ENCODE results near the gene C3orf62. TPM values are rescaled to one million over a fixed set of nuclear protein-coding genes. Genes with fewer than 3 reads are reported as not detected.

Gene C3orf62
- 4.6 to 7.3 TPM (median 6.9 TPM) in 3 replicates for total RNA-seq
- long read RNA-seq, full-length matches to known transcripts = 3 of 4 reads
- long read RNA-seq, partial matches to known transcripts = 0 of 4 reads
- long read RNA-seq, other reads (novel, unspliced or antisense) = 1 of 4 reads

DNA sequence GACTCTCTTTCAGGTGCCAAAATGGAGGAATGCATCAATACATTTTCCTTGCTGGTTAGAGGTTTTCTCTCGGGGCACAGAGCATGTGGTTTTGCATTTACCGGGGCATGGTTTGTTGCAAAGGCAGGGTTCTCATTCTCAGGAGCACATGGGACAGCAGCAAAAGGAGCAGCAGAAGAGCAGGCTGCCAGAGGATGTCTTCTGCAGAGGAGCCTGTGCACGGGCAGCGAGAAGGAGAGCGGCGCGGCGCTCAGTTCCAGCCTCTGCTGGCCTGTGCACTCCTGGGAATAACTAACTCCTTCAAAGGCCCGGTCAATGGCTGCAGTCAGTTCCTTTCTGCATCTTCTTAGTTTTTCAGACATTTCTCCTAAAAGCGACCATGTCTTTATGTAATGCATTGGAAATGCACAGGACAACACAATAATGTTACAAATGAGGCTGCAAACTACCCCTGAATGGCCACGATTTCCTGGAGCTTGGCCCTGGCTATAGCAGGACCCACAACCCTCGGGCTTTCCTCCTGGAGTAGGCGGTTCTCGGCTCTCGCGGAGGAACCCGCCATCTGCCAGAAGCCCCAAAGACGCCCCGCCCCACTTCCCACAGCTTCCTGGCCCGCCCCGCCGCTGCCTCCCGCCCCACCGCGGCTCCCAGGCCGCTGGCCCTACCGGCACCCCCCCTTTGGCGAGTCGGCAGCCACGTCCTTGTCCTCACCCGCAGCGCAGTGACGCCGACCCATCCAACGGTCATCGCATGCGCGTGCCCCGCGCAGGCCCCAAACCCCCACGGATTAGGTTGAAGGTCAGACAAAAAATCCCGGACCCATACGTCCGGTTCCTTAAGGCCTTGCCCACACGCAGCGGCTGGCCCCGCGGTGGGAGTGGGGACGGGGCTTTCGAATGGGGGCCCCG is at the start of gene C3orf62:
Gene C3orf62 (minus strand): TSS at position 758 of the 908 bp plus-strand sequence. CDS start 360 bp downstream, at position 398.
- TF ChIP-seq, protein P1, sequence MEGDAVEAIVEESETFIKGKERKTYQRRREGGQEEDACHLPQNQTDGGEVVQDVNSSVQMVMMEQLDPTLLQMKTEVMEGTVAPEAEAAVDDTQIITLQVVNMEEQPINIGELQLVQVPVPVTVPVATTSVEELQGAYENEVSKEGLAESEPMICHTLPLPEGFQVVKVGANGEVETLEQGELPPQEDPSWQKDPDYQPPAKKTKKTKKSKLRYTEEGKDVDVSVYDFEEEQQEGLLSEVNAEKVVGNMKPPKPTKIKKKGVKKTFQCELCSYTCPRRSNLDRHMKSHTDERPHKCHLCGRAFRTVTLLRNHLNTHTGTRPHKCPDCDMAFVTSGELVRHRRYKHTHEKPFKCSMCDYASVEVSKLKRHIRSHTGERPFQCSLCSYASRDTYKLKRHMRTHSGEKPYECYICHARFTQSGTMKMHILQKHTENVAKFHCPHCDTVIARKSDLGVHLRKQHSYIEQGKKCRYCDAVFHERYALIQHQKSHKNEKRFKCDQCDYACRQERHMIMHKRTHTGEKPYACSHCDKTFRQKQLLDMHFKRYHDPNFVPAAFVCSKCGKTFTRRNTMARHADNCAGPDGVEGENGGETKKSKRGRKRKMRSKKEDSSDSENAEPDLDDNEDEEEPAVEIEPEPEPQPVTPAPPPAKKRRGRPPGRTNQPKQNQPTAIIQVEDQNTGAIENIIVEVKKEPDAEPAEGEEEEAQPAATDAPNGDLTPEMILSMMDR (IDR thresholded peaks at IDR 0.05) = no peak
- H3K4me3 Mint-ChIP-seq (ENCODE audit: unreplicated experiment) = peak within 1 kb of the TSS; percentile 65

DNA sequence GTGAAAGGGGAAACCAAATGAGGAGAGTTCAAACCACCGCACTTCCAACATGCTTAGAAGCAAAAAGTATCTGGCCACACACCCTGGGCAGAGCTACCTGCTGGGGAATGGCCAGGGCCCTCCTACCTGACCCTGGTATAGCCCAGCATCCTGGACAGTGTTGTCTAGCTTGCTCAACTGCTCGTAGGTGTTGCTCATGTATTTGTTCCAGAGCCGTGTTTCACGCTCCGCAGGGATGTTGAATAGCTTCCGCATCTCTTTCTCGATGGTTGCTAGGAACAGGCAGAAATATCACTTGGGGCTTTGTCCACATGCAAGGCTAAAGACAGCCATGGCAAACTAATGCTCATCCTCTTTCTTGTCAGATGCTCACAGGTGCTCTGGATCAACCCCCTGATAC is 47.7 kb upstream of the C3orf62 start:
- Mint-ChIP-seq H3K9me3 (ENCODE audit: low read depth) (no peaks in the 10 kb centered on the region), H3K27ac (ENCODE audit: unreplicated experiment) (no peak overlapping the region), H3K4me1 (ENCODE audit: low read depth) (peaks cover 6% of the 10 kb centered on the region), H3K27me3 (ENCODE audit: low read depth) (no peaks in the 10 kb centered on the region), H3K36me3 (ENCODE audit: low read depth) (peaks cover 40% of the 10 kb centered on the region), H3K4me3 (ENCODE audit: unreplicated experiment) (no peak overlapping the region)
- no peak for DNase-seq (ENCODE audit: low spot score)
- TF ChIP-seq, protein P1 (IDR thresholded peaks at IDR 0.05) = no peak

More for the DNA sequence above, at the start of gene C3orf62:
- Mint-ChIP-seq H3K36me3 (ENCODE audit: low read depth) (peaks cover 17% of the 10 kb centered on the region), H3K27ac (ENCODE audit: unreplicated experiment) (peak within 1 kb of the TSS; percentile 76), H3K4me1 (ENCODE audit: low read depth) (peaks cover 3% of the 10 kb centered on the region), H3K9me3 (ENCODE audit: low read depth) (no peaks in the 10 kb centered on the region), H3K27me3 (ENCODE audit: low read depth) (no peaks in the 10 kb centered on the region)
- no peak for DNase-seq (ENCODE audit: low spot score)

DNA sequence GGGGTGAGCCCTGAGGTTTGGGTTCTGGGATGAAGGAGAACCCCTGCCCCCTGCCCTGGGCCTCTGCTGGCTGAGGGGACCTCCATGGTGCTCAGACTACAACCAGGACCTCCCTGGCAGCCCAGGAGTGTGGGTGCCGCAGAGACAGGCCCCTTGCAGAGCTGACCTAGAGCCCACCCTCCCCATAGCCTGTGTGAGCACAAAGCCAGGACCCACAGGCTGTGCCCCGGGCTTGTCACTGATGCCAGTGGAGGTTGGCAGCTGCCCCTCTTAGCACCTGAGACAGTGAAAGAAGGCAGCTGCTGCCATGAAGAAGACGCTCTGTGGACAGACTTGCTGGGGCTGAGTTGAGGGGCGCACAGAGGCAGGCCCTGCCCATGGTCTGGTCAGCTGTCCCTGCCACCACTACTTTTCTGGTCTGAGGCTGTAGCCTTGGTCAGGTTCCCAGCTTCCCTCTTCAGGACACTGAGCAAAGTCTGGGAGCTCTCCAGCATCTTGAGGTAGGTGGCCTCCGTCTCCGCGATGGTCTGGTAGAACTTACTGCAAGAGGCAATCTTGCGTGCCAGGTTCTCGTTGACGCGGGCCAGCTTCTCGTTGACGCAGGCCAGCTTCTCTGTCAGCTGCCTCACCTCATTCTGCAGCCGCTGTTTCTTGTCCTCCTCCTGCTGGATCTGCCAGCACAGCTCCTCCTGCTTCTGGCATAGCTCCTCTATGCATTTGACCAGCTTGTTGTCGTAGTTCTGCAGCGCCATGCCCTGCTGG is 39.8 kb upstream of the C3orf62 start:
- Mint-ChIP-seq H3K9me3 (ENCODE audit: low read depth) (no peaks in the 10 kb centered on the region), H3K27me3 (ENCODE audit: low read depth) (no peaks in the 10 kb centered on the region), H3K27ac (ENCODE audit: unreplicated experiment) (no peak overlapping the region), H3K36me3 (ENCODE audit: low read depth) (peaks cover 25% of the 10 kb centered on the region), H3K4me1 (ENCODE audit: low read depth) (peaks cover 20% of the 10 kb centered on the region), H3K4me3 (ENCODE audit: unreplicated experiment) (no peak overlapping the region)
- TF ChIP-seq, protein P1 (IDR thresholded peaks at IDR 0.05) = no peak
- no peak for DNase-seq (ENCODE audit: low spot score)

DNA sequence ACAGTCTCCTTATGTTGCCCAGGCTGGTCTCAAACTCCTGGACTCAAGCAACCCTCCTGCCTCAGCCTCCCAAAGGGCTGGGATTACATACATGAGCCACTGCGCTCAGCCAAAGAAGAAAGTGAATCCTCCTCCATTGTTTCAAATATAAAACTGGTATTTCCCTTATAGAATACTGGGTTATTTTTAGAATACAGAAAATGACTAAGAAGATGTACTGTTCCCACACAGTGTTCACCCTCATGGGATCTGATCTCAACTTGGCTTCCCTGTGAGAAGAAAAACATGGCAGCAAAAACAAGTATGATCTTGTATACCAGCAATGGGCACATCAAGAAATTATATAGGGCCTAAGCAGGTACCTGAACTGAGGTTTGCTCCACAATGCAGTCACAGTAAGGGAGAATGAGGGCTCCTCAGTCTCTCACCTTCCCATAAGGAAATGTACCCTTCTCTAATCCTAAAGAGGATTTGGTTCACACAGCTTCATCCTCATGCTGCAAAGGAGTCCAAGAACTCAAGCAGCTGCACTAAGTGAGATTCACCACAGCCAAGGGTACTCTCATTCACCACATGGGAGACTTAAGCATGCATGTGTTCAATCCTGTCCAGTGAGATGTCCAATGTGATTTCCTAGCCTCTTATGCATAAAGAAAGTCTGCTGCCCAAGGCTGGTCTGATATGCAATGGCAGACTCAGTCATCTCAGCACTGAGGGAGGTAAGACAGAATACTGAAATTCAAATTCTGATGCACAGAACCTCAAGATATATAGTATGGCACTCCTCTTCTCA is 37.1 kb upstream of the C3orf62 start:
- H3K4me1 Mint-ChIP-seq (ENCODE audit: low read depth) = peaks cover 16% of the 10 kb centered on the region
- H3K36me3 Mint-ChIP-seq (ENCODE audit: low read depth) = peaks cover 23% of the 10 kb centered on the region
- peak overlapping the region; percentile 96 for H3K27ac Mint-ChIP-seq (ENCODE audit: unreplicated experiment)
- no peaks in the 10 kb centered on the region for H3K27me3 Mint-ChIP-seq (ENCODE audit: low read depth)
- H3K4me3 Mint-ChIP-seq (ENCODE audit: unreplicated experiment) = no peak overlapping the region
- H3K9me3 Mint-ChIP-seq (ENCODE audit: low read depth) = no peaks in the 10 kb centered on the region
- no peak for DNase-seq (ENCODE audit: low spot score)
- TF ChIP-seq, protein P1 (IDR thresholded peaks at IDR 0.05) = no peak

Data from chondrocyte (in vitro differentiated cells).